H1 (cell line): ENCODE results near the gene MYO1D. TPM values are rescaled to one million over a fixed set of nuclear protein-coding genes. Genes with fewer than 3 reads are reported as not detected.

Source experiments
- BCL11A ChIP-seq, 2 experiments: IDR thresholded peaks; one replicate each; pipeline ENCODE4 v1.6.1; 2011; ENCODE audit warnings: low read depth in 2 of 2, low read length in 2 of 2, mild to moderate bottlenecking in 2 of 2
- CTBP2 ChIP-seq: IDR thresholded peaks from 2 replicates; pipeline ENCODE4 v1.7.0; 2011; ENCODE audit warnings: borderline replicate concordance, mild to moderate bottlenecking, moderate library complexity, mixed read lengths, low read length; ENCODE audit not compliant: insufficient read depth, insufficient read length
- NRF1 ChIP-seq: IDR thresholded peaks from 2 replicates; pipeline ENCODE4 v1.6.1; 2011; ENCODE audit warnings: mild to moderate bottlenecking, low read depth, low read length, improper control_type of control experiment
- RBBP5 ChIP-seq: IDR thresholded peaks from 2 replicates; pipeline ENCODE4 v1.7.1; 2012; ENCODE audit warnings: low read depth, mild to moderate bottlenecking, inconsistent platforms, low read length, moderate library complexity, borderline replicate concordance
- SIRT6 ChIP-seq: IDR thresholded peaks from one replicate; pipeline ENCODE4 v1.7.1; 2012; ENCODE audit warnings: low read length, inconsistent platforms
- TCF12 ChIP-seq: IDR thresholded peaks from 2 replicates; pipeline ENCODE4 v1.6.1; 2011; ENCODE audit warnings: low read depth, mild to moderate bottlenecking, low read length
- polyA plus RNA-seq, 7 experiments: library from polyadenylated mRNA; depleted of rRNA in 3 of 7; stranded (reverse) in 5 of 7; unstranded in 2 of 7; fragments of >200 nt in 5 of 7; fragments of 200-250 nt in 2 of 7; gene quantifications; 1 replicate in 5 of 7; 2 replicates in 1 of 7; 4 replicates in 1 of 7; pipeline versions ENCODE4 v1.2.1 to v1.2.3, GENCODE V29; 2011 to 2013; ENCODE audit warnings: missing spikeins in 2 of 7, mixed read lengths in 2 of 7
- total RNA-seq: library from RNA; stranded (reverse); fragmentation: NEBNext Ultra II Directional; extraction: Animal tissue kit (Norgen Biotek cat#: 25700); gene quantifications from 2 replicates; pipeline ENCODE4 v1.2.1, GENCODE V29; 2021
- TF ChIP-seq, protein P1 (sequence below): fragments of 300-600 bp; sonication (generic); IDR thresholded peaks from 2 replicates; pipeline ENCODE4 v1.7.1; 2012; ENCODE audit warnings: low read length, moderate library complexity, mild to moderate bottlenecking, inconsistent platforms; ENCODE audit not compliant: insufficient replicate concordance

The MYO1D gene
- total and polyA plus RNA-seq, 2 of the 8 experiments (the other 6 are each of a cell fraction or from before 2014, with no cell fraction given): 6.5 to 25.4 TPM

DNA sequence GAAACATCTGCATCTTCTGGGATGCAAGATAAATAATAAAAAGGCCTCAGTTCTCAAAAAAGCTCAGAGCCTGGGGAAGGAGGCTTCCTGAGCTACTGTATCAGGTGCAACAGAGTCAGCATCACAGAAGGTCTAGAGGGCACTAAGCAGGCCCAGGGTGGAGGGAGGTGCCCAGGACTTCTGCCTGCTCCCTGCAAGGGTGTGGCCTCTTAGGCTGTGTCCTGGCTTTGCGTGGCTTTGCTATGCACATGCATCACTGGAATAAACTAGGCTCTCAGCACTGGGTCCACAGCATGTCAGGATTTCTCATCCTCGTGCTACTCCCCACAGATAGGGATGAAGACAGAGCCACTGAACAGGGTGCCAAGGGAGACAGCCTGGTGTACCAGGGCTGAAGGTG is 364.6 kb downstream of the MYO1D start (continued):
- TF ChIP-seq, protein P1, sequence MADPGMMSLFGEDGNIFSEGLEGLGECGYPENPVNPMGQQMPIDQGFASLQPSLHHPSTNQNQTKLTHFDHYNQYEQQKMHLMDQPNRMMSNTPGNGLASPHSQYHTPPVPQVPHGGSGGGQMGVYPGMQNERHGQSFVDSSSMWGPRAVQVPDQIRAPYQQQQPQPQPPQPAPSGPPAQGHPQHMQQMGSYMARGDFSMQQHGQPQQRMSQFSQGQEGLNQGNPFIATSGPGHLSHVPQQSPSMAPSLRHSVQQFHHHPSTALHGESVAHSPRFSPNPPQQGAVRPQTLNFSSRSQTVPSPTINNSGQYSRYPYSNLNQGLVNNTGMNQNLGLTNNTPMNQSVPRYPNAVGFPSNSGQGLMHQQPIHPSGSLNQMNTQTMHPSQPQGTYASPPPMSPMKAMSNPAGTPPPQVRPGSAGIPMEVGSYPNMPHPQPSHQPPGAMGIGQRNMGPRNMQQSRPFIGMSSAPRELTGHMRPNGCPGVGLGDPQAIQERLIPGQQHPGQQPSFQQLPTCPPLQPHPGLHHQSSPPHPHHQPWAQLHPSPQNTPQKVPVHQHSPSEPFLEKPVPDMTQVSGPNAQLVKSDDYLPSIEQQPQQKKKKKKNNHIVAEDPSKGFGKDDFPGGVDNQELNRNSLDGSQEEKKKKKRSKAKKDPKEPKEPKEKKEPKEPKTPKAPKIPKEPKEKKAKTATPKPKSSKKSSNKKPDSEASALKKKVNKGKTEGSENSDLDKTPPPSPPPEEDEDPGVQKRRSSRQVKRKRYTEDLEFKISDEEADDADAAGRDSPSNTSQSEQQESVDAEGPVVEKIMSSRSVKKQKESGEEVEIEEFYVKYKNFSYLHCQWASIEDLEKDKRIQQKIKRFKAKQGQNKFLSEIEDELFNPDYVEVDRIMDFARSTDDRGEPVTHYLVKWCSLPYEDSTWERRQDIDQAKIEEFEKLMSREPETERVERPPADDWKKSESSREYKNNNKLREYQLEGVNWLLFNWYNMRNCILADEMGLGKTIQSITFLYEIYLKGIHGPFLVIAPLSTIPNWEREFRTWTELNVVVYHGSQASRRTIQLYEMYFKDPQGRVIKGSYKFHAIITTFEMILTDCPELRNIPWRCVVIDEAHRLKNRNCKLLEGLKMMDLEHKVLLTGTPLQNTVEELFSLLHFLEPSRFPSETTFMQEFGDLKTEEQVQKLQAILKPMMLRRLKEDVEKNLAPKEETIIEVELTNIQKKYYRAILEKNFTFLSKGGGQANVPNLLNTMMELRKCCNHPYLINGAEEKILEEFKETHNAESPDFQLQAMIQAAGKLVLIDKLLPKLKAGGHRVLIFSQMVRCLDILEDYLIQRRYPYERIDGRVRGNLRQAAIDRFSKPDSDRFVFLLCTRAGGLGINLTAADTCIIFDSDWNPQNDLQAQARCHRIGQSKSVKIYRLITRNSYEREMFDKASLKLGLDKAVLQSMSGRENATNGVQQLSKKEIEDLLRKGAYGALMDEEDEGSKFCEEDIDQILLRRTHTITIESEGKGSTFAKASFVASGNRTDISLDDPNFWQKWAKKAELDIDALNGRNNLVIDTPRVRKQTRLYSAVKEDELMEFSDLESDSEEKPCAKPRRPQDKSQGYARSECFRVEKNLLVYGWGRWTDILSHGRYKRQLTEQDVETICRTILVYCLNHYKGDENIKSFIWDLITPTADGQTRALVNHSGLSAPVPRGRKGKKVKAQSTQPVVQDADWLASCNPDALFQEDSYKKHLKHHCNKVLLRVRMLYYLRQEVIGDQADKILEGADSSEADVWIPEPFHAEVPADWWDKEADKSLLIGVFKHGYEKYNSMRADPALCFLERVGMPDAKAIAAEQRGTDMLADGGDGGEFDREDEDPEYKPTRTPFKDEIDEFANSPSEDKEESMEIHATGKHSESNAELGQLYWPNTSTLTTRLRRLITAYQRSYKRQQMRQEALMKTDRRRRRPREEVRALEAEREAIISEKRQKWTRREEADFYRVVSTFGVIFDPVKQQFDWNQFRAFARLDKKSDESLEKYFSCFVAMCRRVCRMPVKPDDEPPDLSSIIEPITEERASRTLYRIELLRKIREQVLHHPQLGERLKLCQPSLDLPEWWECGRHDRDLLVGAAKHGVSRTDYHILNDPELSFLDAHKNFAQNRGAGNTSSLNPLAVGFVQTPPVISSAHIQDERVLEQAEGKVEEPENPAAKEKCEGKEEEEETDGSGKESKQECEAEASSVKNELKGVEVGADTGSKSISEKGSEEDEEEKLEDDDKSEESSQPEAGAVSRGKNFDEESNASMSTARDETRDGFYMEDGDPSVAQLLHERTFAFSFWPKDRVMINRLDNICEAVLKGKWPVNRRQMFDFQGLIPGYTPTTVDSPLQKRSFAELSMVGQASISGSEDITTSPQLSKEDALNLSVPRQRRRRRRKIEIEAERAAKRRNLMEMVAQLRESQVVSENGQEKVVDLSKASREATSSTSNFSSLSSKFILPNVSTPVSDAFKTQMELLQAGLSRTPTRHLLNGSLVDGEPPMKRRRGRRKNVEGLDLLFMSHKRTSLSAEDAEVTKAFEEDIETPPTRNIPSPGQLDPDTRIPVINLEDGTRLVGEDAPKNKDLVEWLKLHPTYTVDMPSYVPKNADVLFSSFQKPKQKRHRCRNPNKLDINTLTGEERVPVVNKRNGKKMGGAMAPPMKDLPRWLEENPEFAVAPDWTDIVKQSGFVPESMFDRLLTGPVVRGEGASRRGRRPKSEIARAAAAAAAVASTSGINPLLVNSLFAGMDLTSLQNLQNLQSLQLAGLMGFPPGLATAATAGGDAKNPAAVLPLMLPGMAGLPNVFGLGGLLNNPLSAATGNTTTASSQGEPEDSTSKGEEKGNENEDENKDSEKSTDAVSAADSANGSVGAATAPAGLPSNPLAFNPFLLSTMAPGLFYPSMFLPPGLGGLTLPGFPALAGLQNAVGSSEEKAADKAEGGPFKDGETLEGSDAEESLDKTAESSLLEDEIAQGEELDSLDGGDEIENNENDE: no peak
- TF ChIP-seq NRF1 (no peak), RBBP5 (no peak), TCF12 (no peak), SIRT6 (no peak), CTBP2 (no peak), BCL11A (IDR thresholded peaks at IDR 0.05; ENCODE audit: low read depth in 2 of 2, low read length in 2 of 2) (no peak)
